HEK293 (cell line): ENCODE measurements around the gene MED8.

Source experiments
- INSM2 ChIP-seq: fragments of 450-650 bp; formaldehyde crosslinking; IDR thresholded peaks from 2 replicates; pipeline ENCODE4 v1.5.1; 2016; ENCODE audit warnings: missing biosample characterization, missing genetic modification characterization
- KLF7 ChIP-seq: fragments of 450-650 bp; formaldehyde crosslinking; IDR thresholded peaks from 2 replicates; pipeline ENCODE4 v1.5.1; 2016; ENCODE audit warnings: missing biosample characterization, missing genetic modification characterization, borderline replicate concordance
- OSR2 ChIP-seq: fragments of 450-650 bp; formaldehyde crosslinking; IDR thresholded peaks from 2 replicates; pipeline ENCODE4 v1.5.1; 2016; ENCODE audit warnings: missing biosample characterization, missing genetic modification characterization
- PRDM1 ChIP-seq: fragments of 450-650 bp; formaldehyde crosslinking; IDR thresholded peaks from 2 replicates; pipeline ENCODE4; 2016; ENCODE audit warnings: missing biosample characterization, missing genetic modification characterization
- PRDM6 ChIP-seq: fragments of 450-650 bp; formaldehyde crosslinking; IDR thresholded peaks from 2 replicates; pipeline ENCODE4 v1.5.1; 2017; ENCODE audit warnings: missing biosample characterization, missing genetic modification characterization
- SCRT2 ChIP-seq: fragments of 450-650 bp; formaldehyde crosslinking; IDR thresholded peaks from 2 replicates; pipeline ENCODE4 v1.5.1; 2016; ENCODE audit warnings: missing biosample characterization, missing genetic modification characterization
- SETDB1 ChIP-seq: IDR thresholded peaks from one replicate; pipeline ENCODE4 v1.6.1; 2017; ENCODE audit warnings: mild to moderate bottlenecking, low read length, moderate library complexity, mixed read lengths; ENCODE audit not compliant: insufficient read length
- SP7 ChIP-seq: fragments of 450-650 bp; formaldehyde crosslinking; IDR thresholded peaks from 2 replicates; pipeline ENCODE4 v1.5.1; 2016; ENCODE audit warnings: missing biosample characterization, missing genetic modification characterization
- ZBTB11 ChIP-seq: fragments of 450-650 bp; formaldehyde crosslinking; conservative IDR thresholded peaks from 2 replicates; pipeline ENCODE4 v1.5.1; 2016; ENCODE audit warnings: low read depth, missing biosample characterization, missing genetic modification characterization
- ZBTB17 ChIP-seq: fragments of 450-650 bp; formaldehyde crosslinking; IDR thresholded peaks from 2 replicates; pipeline ENCODE4 v1.5.1; 2016; ENCODE audit warnings: missing biosample characterization, missing genetic modification characterization
- ZEB2 ChIP-seq: fragments of 450-650 bp; formaldehyde crosslinking; IDR thresholded peaks from 2 replicates; pipeline ENCODE4 v1.5.1; 2016; ENCODE audit warnings: missing biosample characterization, missing genetic modification characterization
- ZFP69B ChIP-seq: fragments of 450-650 bp; formaldehyde crosslinking; IDR thresholded peaks from 2 replicates; pipeline ENCODE4 v1.5.1; 2016; ENCODE audit warnings: missing biosample characterization, missing genetic modification characterization
- ZNF112 ChIP-seq: fragments of 450-650 bp; formaldehyde crosslinking; IDR thresholded peaks from 2 replicates; pipeline ENCODE4 v1.5.0; 2017; ENCODE audit warnings: missing biosample characterization, missing genetic modification characterization
- ZNF114 ChIP-seq: fragments of 450-650 bp; formaldehyde crosslinking; IDR thresholded peaks from 2 replicates; pipeline ENCODE4 v1.5.0; 2017; ENCODE audit warnings: missing biosample characterization, missing genetic modification characterization
- ZNF132 ChIP-seq: fragments of 450-650 bp; formaldehyde crosslinking; IDR thresholded peaks from 2 replicates; pipeline ENCODE4 v1.5.1; 2017; ENCODE audit warnings: missing biosample characterization, missing genetic modification characterization, borderline replicate concordance
- ZNF133 ChIP-seq: fragments of 450-650 bp; formaldehyde crosslinking; IDR thresholded peaks from 2 replicates; pipeline ENCODE4 v1.5.1; 2016; ENCODE audit warnings: missing biosample characterization, missing genetic modification characterization
- ZNF174 ChIP-seq: fragments of 450-650 bp; formaldehyde crosslinking; IDR thresholded peaks from 2 replicates; pipeline ENCODE4 v1.5.0; 2017; ENCODE audit warnings: missing biosample characterization, mild to moderate bottlenecking, missing genetic modification characterization
- ZNF18 ChIP-seq: fragments of 450-650 bp; formaldehyde crosslinking; IDR thresholded peaks from 2 replicates; pipeline ENCODE4 v1.5.1; 2016; ENCODE audit warnings: missing biosample characterization, missing genetic modification characterization
- ZNF2 ChIP-seq: fragments of 450-650 bp; formaldehyde crosslinking; IDR thresholded peaks from 2 replicates; pipeline ENCODE4 v1.5.1; 2016; ENCODE audit warnings: missing biosample characterization, missing genetic modification characterization
- ZNF24 ChIP-seq: fragments of 450-650 bp; formaldehyde crosslinking; IDR thresholded peaks from 2 replicates; pipeline ENCODE4 v1.5.1; 2016; ENCODE audit warnings: missing biosample characterization, missing genetic modification characterization
- ZNF311 ChIP-seq: fragments of 450-650 bp; formaldehyde crosslinking; IDR thresholded peaks from 2 replicates; pipeline ENCODE4 v1.5.1; 2017; ENCODE audit warnings: missing biosample characterization, missing genetic modification characterization, borderline replicate concordance
- ZNF324 ChIP-seq: fragments of 450-650 bp; formaldehyde crosslinking; IDR thresholded peaks from 2 replicates; pipeline ENCODE4 v1.5.1; 2016; ENCODE audit warnings: missing biosample characterization, missing genetic modification characterization
- ZNF335 ChIP-seq: fragments of 450-650 bp; formaldehyde crosslinking; conservative IDR thresholded peaks from 2 replicates; pipeline ENCODE4 v1.5.1; 2016; ENCODE audit warnings: missing biosample characterization, missing genetic modification characterization
- ZNF341 ChIP-seq: fragments of 450-650 bp; formaldehyde crosslinking; IDR thresholded peaks from 2 replicates; pipeline ENCODE4; 2016; ENCODE audit warnings: low read depth, missing biosample characterization, missing genetic modification characterization
- ZNF350 ChIP-seq: fragments of 450-650 bp; formaldehyde crosslinking; IDR thresholded peaks from 2 replicates; pipeline ENCODE4 v1.5.0; 2017; ENCODE audit warnings: missing biosample characterization, mild to moderate bottlenecking, missing genetic modification characterization
- ZNF510 ChIP-seq: fragments of 450-650 bp; formaldehyde crosslinking; IDR thresholded peaks from 2 replicates; pipeline ENCODE4 v1.5.1; 2018; ENCODE audit warnings: mild to moderate bottlenecking, missing genetic modification characterization, missing biosample characterization; ENCODE audit not compliant: insufficient replicate concordance
- ZNF513 ChIP-seq: fragments of 450-650 bp; IDR thresholded peaks from 2 replicates; pipeline ENCODE4 v1.5.1; 2018; ENCODE audit warnings: missing biosample characterization, missing genetic modification characterization
- ZNF639 ChIP-seq: fragments of 450-650 bp; formaldehyde crosslinking; IDR thresholded peaks from 2 replicates; pipeline ENCODE4 v1.5.1; 2016; ENCODE audit warnings: missing biosample characterization, missing genetic modification characterization
- ZNF658 ChIP-seq: fragments of 450-650 bp; formaldehyde crosslinking; IDR thresholded peaks from 2 replicates; pipeline ENCODE4; 2016; ENCODE audit warnings: missing biosample characterization, missing genetic modification characterization

The MED8 gene

GRCh38 chr1:43367904-43368645 lies 21.5 kb downstream of the MED8 start, which contains the start of gene ELOVL1 (continued):
- TF ChIP-seq ZNF341 (tag by site-specific recombination) (peak; percentile 78), ZBTB11 (tag by site-specific recombination) (peak; percentile 71), ZNF335 (tag by site-specific recombination) (peak; percentile 70), SETDB1 (no peak), SP7 (peak; percentile 87), ZNF132 (tag by site-specific recombination) (no peak), ZNF311 (tag by site-specific recombination) (no peak), PRDM6 (tag by site-specific recombination) (no peak), ZNF112 (no peak), INSM2 (peak; percentile 65), ZFP69B (tag by site-specific recombination) (peak; percentile 86), ZNF513 (tag by site-specific recombination) (no peak), PRDM1 (tag by site-specific recombination) (peak; percentile 95), ZNF24 (tag by site-specific recombination) (peak; percentile 73; the same call in 1 of the 2 replicates), ZEB2 (tag by site-specific recombination) (peak; percentile 66; the same call in 1 of the 2 replicates), ZNF2 (tag by site-specific recombination) (peak; percentile 91), ZNF174 (no peak), ZNF350 (tag by site-specific recombination) (no peak), ZNF18 (tag by site-specific recombination) (peak; percentile 47; the same call in 1 of the 2 replicates), ZBTB17 (tag by site-specific recombination) (peak; percentile 99), ZNF639 (tag by site-specific recombination) (no peak), SCRT2 (tag by site-specific recombination) (peak; percentile 71), ZNF510 (tag by site-specific recombination) (no peak), ZNF133 (tag by site-specific recombination) (no peak), OSR2 (tag by site-specific recombination) (peak; percentile 54; the same call in 1 of the 2 replicates), ZNF114 (tag by site-specific recombination) (no peak), KLF7 (tag by site-specific recombination) (peak; percentile 85), ZNF324 (peak; percentile 60; the same call in 1 of the 2 replicates), ZNF658 (no peak)
